ENCODE data around the gene AKT3.

DNA sequence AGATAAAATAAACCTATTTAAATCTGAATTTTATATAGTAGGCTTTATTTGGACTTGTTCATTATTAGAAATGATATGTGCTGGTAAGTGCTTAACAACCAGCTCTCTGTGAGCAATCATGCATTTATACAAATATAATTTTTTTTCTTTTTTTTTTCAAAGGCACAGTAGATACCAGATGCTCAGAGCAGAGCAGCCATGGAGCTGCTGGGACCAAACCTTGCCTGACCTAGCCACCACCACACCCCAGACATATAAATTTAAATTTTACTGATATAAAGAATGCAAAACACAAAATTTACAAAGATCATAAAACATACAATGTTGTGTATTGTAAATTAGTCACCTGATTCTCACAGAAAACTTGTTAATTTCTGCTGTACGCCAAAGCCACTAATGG lies 303.6 kb downstream of the AKT3 start:
- TF ChIP-seq, protein P1, sequence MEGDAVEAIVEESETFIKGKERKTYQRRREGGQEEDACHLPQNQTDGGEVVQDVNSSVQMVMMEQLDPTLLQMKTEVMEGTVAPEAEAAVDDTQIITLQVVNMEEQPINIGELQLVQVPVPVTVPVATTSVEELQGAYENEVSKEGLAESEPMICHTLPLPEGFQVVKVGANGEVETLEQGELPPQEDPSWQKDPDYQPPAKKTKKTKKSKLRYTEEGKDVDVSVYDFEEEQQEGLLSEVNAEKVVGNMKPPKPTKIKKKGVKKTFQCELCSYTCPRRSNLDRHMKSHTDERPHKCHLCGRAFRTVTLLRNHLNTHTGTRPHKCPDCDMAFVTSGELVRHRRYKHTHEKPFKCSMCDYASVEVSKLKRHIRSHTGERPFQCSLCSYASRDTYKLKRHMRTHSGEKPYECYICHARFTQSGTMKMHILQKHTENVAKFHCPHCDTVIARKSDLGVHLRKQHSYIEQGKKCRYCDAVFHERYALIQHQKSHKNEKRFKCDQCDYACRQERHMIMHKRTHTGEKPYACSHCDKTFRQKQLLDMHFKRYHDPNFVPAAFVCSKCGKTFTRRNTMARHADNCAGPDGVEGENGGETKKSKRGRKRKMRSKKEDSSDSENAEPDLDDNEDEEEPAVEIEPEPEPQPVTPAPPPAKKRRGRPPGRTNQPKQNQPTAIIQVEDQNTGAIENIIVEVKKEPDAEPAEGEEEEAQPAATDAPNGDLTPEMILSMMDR (IDR thresholded peaks at IDR 0.05; ENCODE audit: low read depth, low read length, poor library complexity, severe bottlenecking) = no peak
- no peak for TF ChIP-seq EZH2phosphoT487 (IDR thresholded peaks at IDR 0.05; ENCODE audit: borderline replicate concordance, low read length)
